Measurements from ENCODE around the gene LAMB3. TPM values are rescaled to one million over a fixed set of nuclear protein-coding genes. Genes with fewer than 3 reads are reported as not detected.
A peak's percentile ranks its signal among the peaks of the same experiment; 100 is the strongest.

LAMB3 gene
- total RNA-seq, 1 experiment from 2014 or later = 0.28 TPM

DNA sequence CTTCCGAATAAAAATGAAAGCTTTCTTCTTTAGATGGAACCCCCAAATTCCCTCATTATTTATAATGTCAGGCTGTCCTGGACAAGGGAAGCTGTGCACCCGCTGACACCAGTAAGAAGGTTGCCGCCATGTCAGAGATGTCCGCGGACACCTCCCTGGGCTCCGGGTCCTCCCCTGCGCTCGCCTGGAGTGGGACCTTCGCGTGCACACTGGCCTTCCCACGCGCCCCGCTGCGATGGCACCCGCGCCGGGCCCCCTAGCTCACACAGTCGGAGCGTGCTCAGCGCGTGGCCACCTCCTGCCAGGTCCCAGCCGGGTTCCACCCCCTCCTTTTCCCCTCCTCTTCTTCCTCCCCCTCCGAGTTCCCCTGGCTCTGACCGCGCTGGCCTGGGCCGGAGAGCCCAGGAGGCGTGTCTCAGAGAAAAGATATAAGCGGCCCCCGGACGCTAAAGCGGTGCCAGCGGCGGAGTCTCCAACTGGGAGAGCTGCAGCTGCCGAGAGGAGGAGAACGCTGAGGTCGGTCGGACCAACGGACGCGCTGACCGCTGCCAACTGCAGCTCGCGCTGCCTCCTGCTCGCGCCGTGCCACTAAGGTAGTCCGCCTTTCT is 22.8 kb upstream of the LAMB3 start, which contains the start of gene G0S2:
Gene G0S2 (plus strand): TSS at position 456 of the 608 bp plus-strand sequence. CDS start 273 bp downstream, outside the sequence.
- no peak within 1 kb of the TSS for H2BK15ac ChIP-seq (ENCODE audit: low read depth, low read length)
- Mint-ChIP-seq H3K4me1 (peaks cover 13 to 19% of the 10 kb centered on the region in 2 experiments), H3K9me3 (no peaks in the 10 kb centered on the region; a peak in 2 of 5 replicates), H3K4me3 (peak within 1 kb of the TSS; percentile 64 to 83), H3K36me3 (ENCODE audit: insufficient read depth in 1 of 3, low read depth in 3 of 3) (no peaks in the 10 kb centered on the region), H3K27me3 (ENCODE audit: low read depth) (peaks cover 95% of the 10 kb centered on the region), H3K27ac (no peak within 1 kb of the TSS)
- DNase-seq = peak; percentile 55
- H4K8ac ChIP-seq (replicated peaks; ENCODE audit: insufficient read length, low read depth, low read length) = no peak within 1 kb of the TSS
- peaks cover 14% of the 10 kb centered on the region for H3K23me2 ChIP-seq (ENCODE audit: insufficient read length, low read depth, low read length, poor library complexity, severe bottlenecking)
- no peaks in the 10 kb centered on the region for H4K20me1 ChIP-seq (ENCODE audit: control insufficient read depth, insufficient read depth, insufficient read length)
- H2BK12ac ChIP-seq (ENCODE audit: insufficient read length, low read depth, low read length) = no peak within 1 kb of the TSS
- H2BK120ac ChIP-seq (ENCODE audit: low read depth, low read length, poor library complexity, severe bottlenecking) = no peak within 1 kb of the TSS
- H2AK5ac ChIP-seq (ENCODE audit: insufficient read length, low read length) = no peak within 1 kb of the TSS
- no peak within 1 kb of the TSS for H3K27ac ChIP-seq (ENCODE audit: insufficient read length, low read depth, low read length)
- peaks cover 34% of the 10 kb centered on the region for H3K27me3 ChIP-seq (ENCODE audit: insufficient read depth, low read length)
- no peak within 1 kb of the TSS for H3K23ac ChIP-seq (ENCODE audit: insufficient read length, low read depth, low read length)
- H3K4me1 ChIP-seq (ENCODE audit: insufficient read depth, low read length) = peaks cover 5% of the 10 kb centered on the region; the same call in 1 of the 2 replicates
- no peak within 1 kb of the TSS for H4K91ac ChIP-seq (ENCODE audit: insufficient read length, low read depth, low read length)
- H3K4ac ChIP-seq (ENCODE audit: low read depth, low read length) = no peak within 1 kb of the TSS
- H3K56ac ChIP-seq (ENCODE audit: insufficient read length, low read depth, low read length) = no peak within 1 kb of the TSS
- no peak within 1 kb of the TSS for H4K5ac ChIP-seq (ENCODE audit: insufficient read length, low read depth, low read length)
- H3K4me2 ChIP-seq (ENCODE audit: insufficient read depth, insufficient read length, low read length) = peak within 1 kb of the TSS; percentile 92
- H3T11ph ChIP-seq (ENCODE audit: low read length) = no peak within 1 kb of the TSS
- peak within 1 kb of the TSS; percentile 44; the same call in 1 of the 2 replicates for H3K14ac ChIP-seq (ENCODE audit: insufficient read depth, low read length)
- no peak within 1 kb of the TSS for H3K18ac ChIP-seq (ENCODE audit: insufficient read length, low read depth, low read length)
- H3K79me1 ChIP-seq (ENCODE audit: insufficient read depth, low read depth, low read length, poor library complexity, severe bottlenecking) = no peaks in the 10 kb centered on the region
- no peak within 1 kb of the TSS for H2AFZ ChIP-seq (ENCODE audit: low read length)
- no peaks in the 10 kb centered on the region for H3K79me2 ChIP-seq (ENCODE audit: insufficient read depth, low read length)
- peak within 1 kb of the TSS; percentile 13 for H3K9ac ChIP-seq (ENCODE audit: extremely low read depth, insufficient read length, low read length)
- H3K9me3 ChIP-seq (ENCODE audit: control insufficient read depth, low read depth, low read length) = no peaks in the 10 kb centered on the region
- TF ChIP-seq, protein P1, sequence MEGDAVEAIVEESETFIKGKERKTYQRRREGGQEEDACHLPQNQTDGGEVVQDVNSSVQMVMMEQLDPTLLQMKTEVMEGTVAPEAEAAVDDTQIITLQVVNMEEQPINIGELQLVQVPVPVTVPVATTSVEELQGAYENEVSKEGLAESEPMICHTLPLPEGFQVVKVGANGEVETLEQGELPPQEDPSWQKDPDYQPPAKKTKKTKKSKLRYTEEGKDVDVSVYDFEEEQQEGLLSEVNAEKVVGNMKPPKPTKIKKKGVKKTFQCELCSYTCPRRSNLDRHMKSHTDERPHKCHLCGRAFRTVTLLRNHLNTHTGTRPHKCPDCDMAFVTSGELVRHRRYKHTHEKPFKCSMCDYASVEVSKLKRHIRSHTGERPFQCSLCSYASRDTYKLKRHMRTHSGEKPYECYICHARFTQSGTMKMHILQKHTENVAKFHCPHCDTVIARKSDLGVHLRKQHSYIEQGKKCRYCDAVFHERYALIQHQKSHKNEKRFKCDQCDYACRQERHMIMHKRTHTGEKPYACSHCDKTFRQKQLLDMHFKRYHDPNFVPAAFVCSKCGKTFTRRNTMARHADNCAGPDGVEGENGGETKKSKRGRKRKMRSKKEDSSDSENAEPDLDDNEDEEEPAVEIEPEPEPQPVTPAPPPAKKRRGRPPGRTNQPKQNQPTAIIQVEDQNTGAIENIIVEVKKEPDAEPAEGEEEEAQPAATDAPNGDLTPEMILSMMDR (conservative IDR thresholded peaks at IDR 0.05) = no peak
- H2BK5ac ChIP-seq (ENCODE audit: insufficient read length, low read length) = no peak within 1 kb of the TSS
- H2BK20ac ChIP-seq (ENCODE audit: low read depth, low read length, poor library complexity, severe bottlenecking) = no peak within 1 kb of the TSS
- no CpG with 5 or more reads among the region's 47 CpGs for WGBS (ENCODE audit: extremely low coverage, insufficient read length, low lambda C conversion rate)
